Fibroblast of mammary gland (primary cell): ENCODE data around the gene RNH1.

Experiments
- DNase-seq: peaks from one replicate; pipeline ENCODE4 v3.0.0-alpha.2; 2010; ENCODE audit warnings: low read depth
- H3K4me3 ChIP-seq: 2 replicates; pipeline ENCODE4 v1.5.1; 2011; ENCODE audit warnings: low read depth, mild to moderate bottlenecking, low read length, moderate library complexity; ENCODE audit not compliant: control insufficient read depth
- TF ChIP-seq, protein P1 (sequence below): conservative IDR thresholded peaks from 2 replicates; pipeline ENCODE4 v1.5.1; 2011; ENCODE audit warnings: low read depth, low read length, inconsistent platforms; ENCODE audit not compliant: control insufficient read depth, insufficient read depth

The RNH1 gene

DNA sequence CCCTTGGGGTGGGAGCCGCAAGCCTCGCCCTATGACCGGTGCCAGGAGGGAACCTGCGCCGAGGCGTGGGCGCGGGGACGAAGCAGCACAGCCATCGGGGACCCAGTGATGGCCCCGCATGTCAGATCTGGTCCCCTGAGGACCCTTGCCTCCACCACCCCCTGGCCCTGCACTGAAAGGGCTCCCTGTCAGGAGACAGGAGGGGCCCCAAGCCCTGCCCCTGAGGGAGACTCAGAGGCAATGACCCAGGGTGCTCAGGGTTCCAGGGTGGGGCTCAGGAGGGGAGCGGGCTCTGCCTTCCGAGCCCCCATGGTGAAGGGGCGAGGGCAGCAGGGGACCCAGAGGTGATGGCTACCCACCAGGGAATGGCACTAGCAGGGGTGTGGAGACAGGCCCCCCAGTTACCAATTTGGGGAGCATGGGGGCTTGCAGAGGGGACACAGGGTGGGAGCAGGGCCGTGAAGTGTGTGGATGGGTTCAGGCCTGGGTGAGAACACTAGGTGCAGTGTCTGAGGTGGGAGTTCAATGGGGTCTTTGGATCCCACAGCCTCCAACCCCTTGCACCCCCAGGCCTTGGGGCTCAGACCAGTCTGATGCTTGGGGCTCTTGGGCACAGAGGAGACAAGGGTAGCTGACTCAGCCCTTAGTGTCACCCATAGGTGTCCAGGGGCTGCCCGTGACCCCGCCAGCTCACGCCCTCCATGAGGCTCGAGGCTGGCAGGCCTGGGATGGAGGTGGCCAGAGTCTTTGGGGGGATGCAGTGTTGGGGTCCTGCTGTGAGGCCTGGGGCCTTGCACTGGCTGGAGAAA is 30.8 kb upstream of the RNH1 start:
- TF ChIP-seq, protein P1, sequence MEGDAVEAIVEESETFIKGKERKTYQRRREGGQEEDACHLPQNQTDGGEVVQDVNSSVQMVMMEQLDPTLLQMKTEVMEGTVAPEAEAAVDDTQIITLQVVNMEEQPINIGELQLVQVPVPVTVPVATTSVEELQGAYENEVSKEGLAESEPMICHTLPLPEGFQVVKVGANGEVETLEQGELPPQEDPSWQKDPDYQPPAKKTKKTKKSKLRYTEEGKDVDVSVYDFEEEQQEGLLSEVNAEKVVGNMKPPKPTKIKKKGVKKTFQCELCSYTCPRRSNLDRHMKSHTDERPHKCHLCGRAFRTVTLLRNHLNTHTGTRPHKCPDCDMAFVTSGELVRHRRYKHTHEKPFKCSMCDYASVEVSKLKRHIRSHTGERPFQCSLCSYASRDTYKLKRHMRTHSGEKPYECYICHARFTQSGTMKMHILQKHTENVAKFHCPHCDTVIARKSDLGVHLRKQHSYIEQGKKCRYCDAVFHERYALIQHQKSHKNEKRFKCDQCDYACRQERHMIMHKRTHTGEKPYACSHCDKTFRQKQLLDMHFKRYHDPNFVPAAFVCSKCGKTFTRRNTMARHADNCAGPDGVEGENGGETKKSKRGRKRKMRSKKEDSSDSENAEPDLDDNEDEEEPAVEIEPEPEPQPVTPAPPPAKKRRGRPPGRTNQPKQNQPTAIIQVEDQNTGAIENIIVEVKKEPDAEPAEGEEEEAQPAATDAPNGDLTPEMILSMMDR, result no peak
- peak overlapping the region; percentile 1 for H3K4me3 ChIP-seq
- DNase-seq, result no peak

DNA sequence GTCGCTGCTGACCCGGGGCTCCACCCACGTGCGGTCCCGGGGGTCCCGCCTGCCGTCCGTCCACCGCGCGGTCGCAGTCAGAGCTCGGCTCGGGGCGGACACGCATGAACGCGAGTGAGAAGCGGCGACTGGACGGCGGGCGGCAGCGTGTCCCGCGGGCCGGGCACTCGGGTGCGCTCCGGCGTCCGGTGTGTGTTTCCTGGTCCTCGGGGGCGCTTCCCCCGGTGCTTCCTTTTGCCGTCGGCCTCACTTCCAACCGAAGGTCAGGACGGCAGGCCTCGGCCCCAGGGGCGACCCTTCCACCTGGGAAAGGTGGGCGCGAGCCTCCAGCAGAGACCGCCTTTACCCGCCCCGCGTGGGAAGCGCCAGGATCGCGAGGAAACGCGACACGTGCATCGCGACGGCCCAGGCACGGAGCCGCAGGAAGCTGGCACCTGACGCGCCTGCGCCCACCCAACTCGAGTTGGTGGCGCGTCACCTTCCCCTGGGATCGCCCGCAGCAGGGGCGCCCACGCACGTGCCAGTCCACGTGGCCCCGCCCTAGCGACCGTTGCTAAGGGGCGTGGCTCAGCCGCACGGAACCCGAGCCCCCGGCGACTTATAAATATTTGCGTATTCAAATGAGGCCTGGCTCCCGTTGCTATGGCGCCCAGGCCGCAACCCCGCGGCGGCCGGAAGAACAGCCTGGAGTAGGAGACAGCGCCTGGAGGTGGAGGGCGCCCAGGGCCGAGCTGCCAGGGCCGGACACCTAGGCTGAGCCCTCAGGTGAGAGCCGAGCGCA is 30.0 kb upstream of the RNH1 start, which contains the start of gene LRRC56:
Gene LRRC56 (plus strand): TSS at position 687 of the 781 bp plus-strand sequence. CDS start 3,158 bp downstream, outside the sequence.
- TF ChIP-seq, protein P1, result no peak
- peak; percentile 60 for DNase-seq
- H3K4me3 ChIP-seq, result peak within 1 kb of the TSS; percentile 13

DNA sequence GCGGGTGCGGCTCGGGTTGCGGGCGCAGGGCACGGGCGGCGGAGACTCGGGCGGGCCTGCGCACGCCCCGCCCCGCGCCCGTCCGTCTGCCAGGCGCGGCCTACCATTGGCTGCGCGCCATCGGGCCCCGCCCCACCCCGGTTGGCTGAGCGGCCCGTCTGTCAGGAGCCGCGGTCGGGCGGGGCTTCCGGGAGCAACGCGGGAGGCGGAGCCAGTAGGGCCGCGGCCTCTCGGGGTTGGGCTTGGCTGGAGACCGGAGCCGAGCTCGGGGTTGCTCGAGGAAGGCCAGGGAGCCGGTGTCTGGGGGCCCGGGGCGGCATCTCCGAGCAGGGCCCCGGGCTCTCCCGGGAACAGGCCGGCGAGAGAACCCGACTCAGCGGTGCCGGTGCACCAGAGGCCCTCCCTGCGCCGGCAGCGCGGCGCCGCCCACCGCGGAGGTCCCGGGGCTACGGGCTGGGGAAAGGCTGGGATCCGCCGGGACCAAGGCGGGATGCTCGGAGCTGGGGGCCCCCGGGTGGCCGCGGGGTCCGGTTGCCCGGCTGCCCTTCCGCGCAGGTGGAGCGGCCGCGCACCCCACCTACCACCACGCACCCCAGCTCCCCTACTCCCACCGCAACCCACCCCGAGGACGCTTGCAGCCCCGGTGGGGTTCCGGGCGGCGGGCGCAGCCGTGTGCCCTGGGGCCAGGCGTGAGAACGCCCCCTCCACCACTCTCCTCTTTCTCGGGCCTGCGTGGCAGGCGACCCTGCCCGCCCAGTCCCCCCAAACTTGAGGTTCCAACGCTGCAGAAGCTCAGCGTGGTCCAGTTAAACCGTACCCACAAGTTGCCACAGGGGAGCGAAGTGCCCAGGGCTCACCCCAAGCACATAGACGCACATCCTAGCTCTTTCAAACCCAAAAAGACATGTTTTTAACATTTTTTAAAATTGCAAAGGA is 28.7 kb upstream of the RNH1 start, which contains the start of gene HRAS:
Gene HRAS (minus strand): TSS at position 58 of the 936 bp plus-strand sequence.
- DNase-seq, result peak; percentile 90
- TF ChIP-seq, protein P1, result no peak

DNA sequence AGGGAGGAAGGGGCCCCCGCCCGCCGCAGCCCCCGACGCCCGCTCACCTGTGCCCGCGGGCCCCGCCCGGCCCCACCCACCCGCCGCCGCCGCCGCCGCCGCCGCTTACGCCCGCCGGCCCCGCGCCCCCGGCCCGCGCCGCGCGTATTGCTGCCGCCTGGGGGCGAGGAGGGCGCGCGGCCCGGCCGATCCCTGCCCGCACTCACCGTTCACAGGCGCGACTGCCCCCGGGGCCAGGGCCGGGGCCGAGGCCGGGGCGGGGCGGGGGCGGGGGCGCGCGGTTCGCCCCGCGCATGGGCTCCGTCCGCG is 28.1 kb upstream of the RNH1 start:
- TF ChIP-seq, protein P1, result no peak
- DNase-seq, result no peak
- H3K4me3 ChIP-seq, result peak overlapping the region; percentile 67

More for the DNA sequence above, 28.7 kb upstream of the RNH1 start, which contains the start of gene HRAS:
- H3K4me3 ChIP-seq, result peak within 1 kb of the TSS; percentile 67

DNA sequence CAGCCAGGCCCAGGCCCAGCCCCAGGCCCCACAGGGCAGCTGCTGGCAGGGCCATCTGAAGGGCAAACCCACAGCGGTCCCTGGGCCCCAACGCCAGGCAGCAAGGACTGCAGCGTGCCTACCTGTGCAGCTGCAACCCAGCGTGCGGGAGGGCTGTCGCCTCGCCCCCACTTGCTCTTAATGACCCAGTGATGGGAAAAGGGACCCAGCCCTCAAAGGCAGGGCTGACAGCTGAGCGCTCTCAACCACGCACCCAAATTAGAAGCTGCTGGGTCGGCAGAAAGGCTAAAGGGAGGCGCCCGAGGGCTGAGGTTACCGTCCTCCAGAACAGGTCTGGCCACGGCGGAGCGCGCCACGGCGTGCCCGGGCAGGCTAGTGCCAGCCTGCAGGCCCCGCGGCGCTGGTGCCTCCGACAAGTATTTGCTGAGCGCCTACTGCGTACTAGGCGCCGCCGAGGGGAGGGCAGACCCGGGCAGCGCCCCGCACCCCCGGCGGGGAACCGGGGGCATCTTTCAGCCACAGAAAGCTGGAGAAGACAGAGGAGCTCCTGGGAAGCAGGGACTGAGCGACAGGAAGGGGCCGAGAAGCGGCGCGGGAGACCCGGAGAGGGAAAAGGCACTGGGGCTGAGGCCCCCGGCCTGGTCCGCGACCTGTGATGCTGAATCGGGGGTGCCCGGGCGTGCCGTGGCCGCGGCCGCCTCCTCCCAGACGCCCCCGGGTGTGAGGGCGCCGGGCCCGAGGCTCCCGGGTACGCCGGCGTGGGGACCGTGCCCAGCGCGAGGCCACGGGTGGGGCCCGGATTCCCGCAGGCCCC is 27.6 kb upstream of the RNH1 start:
- H3K4me3 ChIP-seq, result peak overlapping the region; percentile 67
- DNase-seq, result no peak
- TF ChIP-seq, protein P1, result no peak
